ENCODE data around the gene USP17L25.
"Not testable (repeated sequence)": the region's sequence is repeated elsewhere in the genome, so short reads cannot be mapped to it uniquely, and the experiment has no call there.

USP17L25 gene, protein sequence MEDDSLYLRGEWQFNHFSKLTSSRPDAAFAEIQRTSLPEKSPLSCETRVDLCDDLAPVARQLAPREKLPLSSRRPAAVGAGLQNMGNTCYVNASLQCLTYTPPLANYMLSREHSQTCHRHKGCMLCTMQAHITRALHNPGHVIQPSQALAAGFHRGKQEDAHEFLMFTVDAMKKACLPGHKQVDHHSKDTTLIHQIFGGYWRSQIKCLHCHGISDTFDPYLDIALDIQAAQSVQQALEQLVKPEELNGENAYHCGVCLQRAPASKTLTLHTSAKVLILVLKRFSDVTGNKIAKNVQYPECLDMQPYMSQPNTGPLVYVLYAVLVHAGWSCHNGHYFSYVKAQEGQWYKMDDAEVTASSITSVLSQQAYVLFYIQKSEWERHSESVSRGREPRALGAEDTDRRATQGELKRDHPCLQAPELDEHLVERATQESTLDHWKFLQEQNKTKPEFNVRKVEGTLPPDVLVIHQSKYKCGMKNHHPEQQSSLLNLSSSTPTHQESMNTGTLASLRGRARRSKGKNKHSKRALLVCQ

DNA sequence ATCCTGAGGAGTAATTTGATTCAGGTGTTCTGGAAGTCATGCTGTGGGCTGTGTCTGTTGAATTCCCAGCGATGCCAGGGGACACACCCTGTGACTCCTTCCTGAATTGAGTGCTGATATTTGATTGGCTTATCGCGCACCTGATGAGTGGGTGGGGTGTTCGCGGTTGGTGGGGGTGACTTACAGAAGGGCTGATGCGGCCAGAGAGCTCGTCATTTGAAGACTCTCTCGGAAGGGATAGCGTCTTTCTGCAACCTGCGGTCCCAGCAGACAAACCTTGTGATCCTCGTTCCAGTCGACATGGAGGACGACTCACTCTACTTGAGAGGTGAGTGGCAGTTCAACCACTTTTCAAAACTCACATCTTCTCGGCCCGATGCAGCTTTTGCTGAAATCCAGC lies at the start of gene USP17L25:
TSS of gene USP17L25 (plus strand) at position 301 of the 400 bp plus-strand sequence. CDS start at position 301, 0 bp downstream.
- H3K27ac Mint-ChIP-seq; H3K4me1 Mint-ChIP-seq; H3K9me3 Mint-ChIP-seq; DNase-seq (ENCODE audit: low spot score in 2 of 2); H3K4me3 Mint-ChIP-seq; H3K36me3 Mint-ChIP-seq; H3K27me3 Mint-ChIP-seq; ATAC-seq (ENCODE audit: low read depth): not testable (repeated sequence)

DNA sequence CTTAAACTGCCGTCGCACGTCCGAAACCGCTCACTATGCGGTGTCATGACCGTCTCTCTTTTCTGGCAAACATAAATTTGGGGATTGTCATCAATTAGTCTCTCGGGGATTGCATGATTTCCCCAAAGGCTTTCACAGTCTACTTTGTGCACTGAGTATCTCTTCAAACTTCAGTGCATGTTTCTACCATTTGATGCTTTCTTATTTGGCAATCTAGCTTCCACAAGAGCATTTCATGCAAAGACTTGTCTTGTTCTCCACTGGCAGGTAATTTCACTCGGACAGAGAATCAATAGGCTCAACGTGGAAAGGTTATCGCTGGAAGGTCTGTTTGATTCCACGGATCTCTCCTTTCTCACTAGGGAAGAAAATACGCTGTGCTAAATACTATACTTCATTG lies 5.5 kb upstream of the USP17L25 start:
- not testable (repeated sequence) for H3K27me3 Mint-ChIP-seq; ATAC-seq (ENCODE audit: low read depth); H3K4me1 Mint-ChIP-seq; H3K4me3 Mint-ChIP-seq; H3K9me3 Mint-ChIP-seq; H3K36me3 Mint-ChIP-seq; H3K27ac Mint-ChIP-seq; DNase-seq (ENCODE audit: low spot score in 2 of 2)

- H3K27ac Mint-ChIP-seq; H3K9me3 Mint-ChIP-seq; DNase-seq (ENCODE audit: low spot score in 2 of 2); ATAC-seq (ENCODE audit: low read depth); H3K27me3 Mint-ChIP-seq; H3K36me3 Mint-ChIP-seq; H3K4me3 Mint-ChIP-seq; H3K4me1 Mint-ChIP-seq: not testable (repeated sequence)
Observed at GRCh38 chr4:9324865-9325264, 4.8 kb upstream of the USP17L25 start, which contains the start of gene USP17L24. Gene USP17L24 (plus strand): TSS chr4:9325165. CDS start chr4:9325165, 0 bp downstream.

DNA sequence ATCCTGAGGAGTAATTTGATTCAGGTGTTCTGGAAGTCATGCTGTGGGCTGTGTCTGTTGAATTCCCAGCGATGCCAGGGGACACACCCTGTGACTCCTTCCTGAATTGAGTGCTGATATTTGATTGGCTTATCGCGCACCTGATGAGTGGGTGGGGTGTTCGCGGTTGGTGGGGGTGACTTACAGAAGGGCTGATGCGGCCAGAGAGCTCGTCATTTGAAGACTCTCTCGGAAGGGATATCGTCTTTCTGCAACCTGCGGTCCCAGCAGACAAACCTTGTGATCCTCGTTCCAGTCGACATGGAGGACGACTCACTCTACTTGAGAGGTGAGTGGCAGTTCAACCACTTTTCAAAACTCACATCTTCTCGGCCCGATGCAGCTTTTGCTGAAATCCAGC lies 4.6 kb downstream of the USP17L25 start, which contains the start of gene USP17L26:
TSS of gene USP17L26 (plus strand) at position 301 of the 400 bp plus-strand sequence. CDS start at position 301, 0 bp downstream.
- not testable (repeated sequence) for H3K27ac Mint-ChIP-seq; H3K27me3 Mint-ChIP-seq; H3K4me3 Mint-ChIP-seq; H3K9me3 Mint-ChIP-seq; H3K4me1 Mint-ChIP-seq; H3K36me3 Mint-ChIP-seq; ATAC-seq (ENCODE audit: low read depth); DNase-seq (ENCODE audit: low spot score in 2 of 2)

DNA sequence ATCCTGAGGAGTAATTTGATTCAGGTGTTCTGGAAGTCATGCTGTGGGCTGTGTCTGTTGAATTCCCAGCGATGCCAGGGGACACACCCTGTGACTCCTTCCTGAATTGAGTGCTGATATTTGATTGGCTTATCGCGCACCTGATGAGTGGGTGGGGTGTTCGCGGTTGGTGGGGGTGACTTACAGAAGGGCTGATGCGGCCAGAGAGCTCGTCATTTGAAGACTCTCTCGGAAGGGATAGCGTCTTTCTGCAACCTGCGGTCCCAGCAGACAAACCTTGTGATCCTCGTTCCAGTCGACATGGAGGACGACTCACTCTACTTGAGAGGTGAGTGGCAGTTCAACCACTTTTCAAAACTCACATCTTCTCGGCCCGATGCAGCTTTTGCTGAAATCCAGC lies 9.4 kb downstream of the USP17L25 start, which contains the start of gene USP17L5:
TSS of gene USP17L5 (plus strand) at position 301 of the 400 bp plus-strand sequence. CDS start at position 301, 0 bp downstream.
- not testable (repeated sequence) for H3K4me1 Mint-ChIP-seq; H3K9me3 Mint-ChIP-seq; H3K4me3 Mint-ChIP-seq; H3K27ac Mint-ChIP-seq; ATAC-seq (ENCODE audit: low read depth); H3K27me3 Mint-ChIP-seq; H3K36me3 Mint-ChIP-seq; DNase-seq (ENCODE audit: low spot score in 2 of 2)

- H3K27me3 Mint-ChIP-seq = not testable (repeated sequence)
Observed at GRCh38 chr4:9343848-9344247, 14.1 kb downstream of the USP17L25 start, which contains the start of gene USP17L27. Gene USP17L27 (plus strand): TSS chr4:9344148. CDS start chr4:9344148, 0 bp downstream.

GRCh38 chr4:9348593-9348992 lies 18.9 kb downstream of the USP17L25 start, which contains the start of gene USP17L28:
Gene USP17L28 (plus strand): TSS chr4:9348893. CDS start chr4:9348893, 0 bp downstream.
- H3K4me3 Mint-ChIP-seq = not testable (repeated sequence)

More at GRCh38 chr4:9343848-9344247, 14.1 kb downstream of the USP17L25 start, which contains the start of gene USP17L27:
- not testable (repeated sequence) for H3K27ac Mint-ChIP-seq; H3K4me3 Mint-ChIP-seq; H3K36me3 Mint-ChIP-seq; DNase-seq (ENCODE audit: low spot score in 2 of 2); H3K9me3 Mint-ChIP-seq; H3K4me1 Mint-ChIP-seq; ATAC-seq (ENCODE audit: low read depth)

GRCh38 chr4:9350866-9351265 lies 21.2 kb downstream of the USP17L25 start:
- not testable (repeated sequence) for H3K27me3 Mint-ChIP-seq; H3K4me1 Mint-ChIP-seq; H3K4me3 Mint-ChIP-seq; H3K36me3 Mint-ChIP-seq; DNase-seq (ENCODE audit: low spot score in 2 of 2); ATAC-seq (ENCODE audit: low read depth); H3K27ac Mint-ChIP-seq; H3K9me3 Mint-ChIP-seq

More at GRCh38 chr4:9348593-9348992, 18.9 kb downstream of the USP17L25 start, which contains the start of gene USP17L28:
- not testable (repeated sequence) for H3K4me1 Mint-ChIP-seq; H3K27me3 Mint-ChIP-seq; H3K9me3 Mint-ChIP-seq; H3K36me3 Mint-ChIP-seq; ATAC-seq (ENCODE audit: low read depth); DNase-seq (ENCODE audit: low spot score in 2 of 2); H3K27ac Mint-ChIP-seq

GRCh38 chr4:9353338-9353737 lies 23.6 kb downstream of the USP17L25 start, which contains the start of gene USP17L29:
Gene USP17L29 (plus strand): TSS chr4:9353638. CDS start chr4:9353638, 0 bp downstream.
- not testable (repeated sequence) for H3K9me3 Mint-ChIP-seq; H3K36me3 Mint-ChIP-seq; H3K4me3 Mint-ChIP-seq; ATAC-seq (ENCODE audit: low read depth); H3K27ac Mint-ChIP-seq; H3K27me3 Mint-ChIP-seq; DNase-seq (ENCODE audit: low spot score in 2 of 2); H3K4me1 Mint-ChIP-seq

DNA sequence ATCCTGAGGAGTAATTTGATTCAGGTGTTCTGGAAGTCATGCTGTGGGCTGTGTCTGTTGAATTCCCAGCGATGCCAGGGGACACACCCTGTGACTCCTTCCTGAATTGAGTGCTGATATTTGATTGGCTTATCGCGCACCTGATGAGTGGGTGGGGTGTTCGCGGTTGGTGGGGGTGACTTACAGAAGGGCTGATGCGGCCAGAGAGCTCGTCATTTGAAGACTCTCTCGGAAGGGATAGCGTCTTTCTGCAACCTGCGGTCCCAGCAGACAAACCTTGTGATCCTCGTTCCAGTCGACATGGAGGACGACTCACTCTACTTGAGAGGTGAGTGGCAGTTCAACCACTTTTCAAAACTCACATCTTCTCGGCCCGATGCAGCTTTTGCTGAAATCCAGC lies 33.1 kb downstream of the USP17L25 start, which contains the start of gene USP17L30:
TSS of gene USP17L30 (plus strand) at position 301 of the 400 bp plus-strand sequence. CDS start at position 301, 0 bp downstream.
- H3K4me1 Mint-ChIP-seq; H3K4me3 Mint-ChIP-seq; ATAC-seq (ENCODE audit: low read depth); H3K27me3 Mint-ChIP-seq; H3K36me3 Mint-ChIP-seq; H3K9me3 Mint-ChIP-seq; DNase-seq (ENCODE audit: low spot score in 2 of 2); H3K27ac Mint-ChIP-seq: not testable (repeated sequence)

GRCh38 chr4:9379881-9380280 lies 50.2 kb downstream of the USP17L25 start:
- not testable (repeated sequence) for DNase-seq (ENCODE audit: low spot score in 2 of 2); H3K4me3 Mint-ChIP-seq; H3K36me3 Mint-ChIP-seq; ATAC-seq (ENCODE audit: low read depth); H3K27ac Mint-ChIP-seq; H3K9me3 Mint-ChIP-seq; H3K27me3 Mint-ChIP-seq; H3K4me1 Mint-ChIP-seq
